MM.1S (cell line): Measurements from ENCODE around the gene EPB41L4B.

ENCODE experiments used
- EZH2phosphoT487 ChIP-seq: fragments of 300-600 bp; sonication (generic); IDR thresholded peaks from 2 replicates; pipeline ENCODE4 v1.6.1; 2018; ENCODE audit warnings: antibody characterized with exemption, low read length
- TF ChIP-seq, protein P1 (sequence below): fragments of 300-600 bp; sonication (generic); IDR thresholded peaks from 2 replicates; pipeline ENCODE4 v1.5.1; 2016; ENCODE audit warnings: antibody characterized with exemption, low read length, mixed read lengths

DNA sequence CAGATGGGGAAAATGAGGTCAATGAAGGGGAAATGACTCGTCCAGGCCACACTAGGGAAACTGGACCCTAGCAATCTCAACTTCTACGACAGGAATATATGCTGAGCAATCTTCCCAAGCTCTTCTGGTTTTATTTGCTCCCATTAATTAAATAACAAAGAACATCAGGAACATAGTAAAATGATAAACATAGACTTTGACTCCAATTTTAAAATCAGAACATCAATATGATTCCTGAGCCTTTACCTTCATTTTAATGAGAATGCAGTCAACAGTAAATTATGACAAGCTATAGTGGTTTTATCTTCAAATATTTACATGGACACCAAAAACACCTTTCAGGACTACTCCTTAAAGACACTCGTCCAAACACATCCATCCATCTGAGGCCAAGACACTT, 79.7 kb downstream of the EPB41L4B start:
- TF ChIP-seq, protein P1, sequence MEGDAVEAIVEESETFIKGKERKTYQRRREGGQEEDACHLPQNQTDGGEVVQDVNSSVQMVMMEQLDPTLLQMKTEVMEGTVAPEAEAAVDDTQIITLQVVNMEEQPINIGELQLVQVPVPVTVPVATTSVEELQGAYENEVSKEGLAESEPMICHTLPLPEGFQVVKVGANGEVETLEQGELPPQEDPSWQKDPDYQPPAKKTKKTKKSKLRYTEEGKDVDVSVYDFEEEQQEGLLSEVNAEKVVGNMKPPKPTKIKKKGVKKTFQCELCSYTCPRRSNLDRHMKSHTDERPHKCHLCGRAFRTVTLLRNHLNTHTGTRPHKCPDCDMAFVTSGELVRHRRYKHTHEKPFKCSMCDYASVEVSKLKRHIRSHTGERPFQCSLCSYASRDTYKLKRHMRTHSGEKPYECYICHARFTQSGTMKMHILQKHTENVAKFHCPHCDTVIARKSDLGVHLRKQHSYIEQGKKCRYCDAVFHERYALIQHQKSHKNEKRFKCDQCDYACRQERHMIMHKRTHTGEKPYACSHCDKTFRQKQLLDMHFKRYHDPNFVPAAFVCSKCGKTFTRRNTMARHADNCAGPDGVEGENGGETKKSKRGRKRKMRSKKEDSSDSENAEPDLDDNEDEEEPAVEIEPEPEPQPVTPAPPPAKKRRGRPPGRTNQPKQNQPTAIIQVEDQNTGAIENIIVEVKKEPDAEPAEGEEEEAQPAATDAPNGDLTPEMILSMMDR: no peak
- TF ChIP-seq EZH2phosphoT487: no peak
